Left ventricle myocardium superior (tissue), 1 donor: Measurements from ENCODE around the gene TMEM63B. TPM values are rescaled to one million over a fixed set of nuclear protein-coding genes. Genes with fewer than 3 reads are reported as not detected.
A peak's percentile ranks its signal among the peaks of the same experiment; 100 is the strongest.
"Not testable (repeated sequence)": the region's sequence is repeated elsewhere in the genome, so short reads cannot be mapped to it uniquely, and the experiment has no call there.

Experiments
- ATAC-seq: fragments of 200-7000 bp; cut with Tn5 transposase; one replicate; pipeline ENCODE4 v1.9.1; 2020; ENCODE audit warnings: mild to moderate bottlenecking, moderate library complexity
- DNase-seq: peaks from one replicate; pipeline ENCODE4 v3.0.0-alpha.2; 2020
- intact Hi-C: fragments of 100-400 bp; cut with micrococcal nuclease; formaldehyde crosslinking; loops from one replicate; pipeline ENCODE4 v1.11.0; 2022
- total RNA-seq: library from RNA; stranded (reverse); fragmentation: NEBNext Ultra II Directional; extraction: Animal tissue kit (Norgen Biotek cat#: 25700); gene quantifications from one replicate; pipeline ENCODE4 v1.2.1, GENCODE V29; 2021
- donor health status: DM: no; HTN: yes; CAD: no; lungs with severe emphysema.

TMEM63B gene
- total RNA-seq, 1 donor from 2014 or later: 47.3 TPM

- intact Hi-C loops: no loop called here
- DNase-seq (no peak), ATAC-seq (no peak)
Measured at GRCh38 chr6:44133981-44134711, 6.8 kb downstream of the TMEM63B start.

GRCh38 chr6:44135173-44135758 is 7.9 kb downstream of the TMEM63B start:
- no peak for ATAC-seq
- no peak for DNase-seq
- intact Hi-C loops: no loop called here

GRCh38 chr6:44135875-44136274 is 8.5 kb downstream of the TMEM63B start:
- intact Hi-C loops: no loop called here
- ATAC-seq (no peak), DNase-seq (no peak)

- intact Hi-C loops: no loop called here
- DNase-seq (no peak), ATAC-seq (no peak)
Measured at GRCh38 chr6:44138717-44139350, 11.5 kb downstream of the TMEM63B start.

GRCh38 chr6:44139351-44139743 is 12.0 kb downstream of the TMEM63B start:
- intact Hi-C loops: no loop called here

GRCh38 chr6:44142835-44143234 is 15.5 kb downstream of the TMEM63B start:
- DNase-seq (no peak), ATAC-seq (no peak)
- intact Hi-C loops: no loop called here

More at GRCh38 chr6:44139351-44139743, 12.0 kb downstream of the TMEM63B start:
- ATAC-seq (no peak), DNase-seq (no peak)

GRCh38 chr6:44143731-44144130 is 16.4 kb downstream of the TMEM63B start:
- DNase-seq: no peak
- ATAC-seq: no peak
- intact Hi-C loops: no loop called here

- intact Hi-C loops, DNase-seq, ATAC-seq: not testable (repeated sequence)
Measured at GRCh38 chr6:44144536-44144935, 17.2 kb downstream of the TMEM63B start.

GRCh38 chr6:44145839-44146238 is 18.5 kb downstream of the TMEM63B start:
- ATAC-seq (no peak), DNase-seq (no peak)
- intact Hi-C loops: no loop called here

- DNase-seq: no peak
- intact Hi-C loops: no loop called here
- no peak for ATAC-seq
Measured at GRCh38 chr6:44146685-44147084, 19.3 kb downstream of the TMEM63B start.

- intact Hi-C loops: no loop called here
- ATAC-seq: no peak
Measured at GRCh38 chr6:44147256-44147655, 19.9 kb downstream of the TMEM63B start.

GRCh38 chr6:44148306-44148705 is 21.0 kb downstream of the TMEM63B start:
- intact Hi-C loops: no loop called here
- DNase-seq (no peak), ATAC-seq (no peak)

More at GRCh38 chr6:44147256-44147655, 19.9 kb downstream of the TMEM63B start:
- DNase-seq: no peak

GRCh38 chr6:44149369-44150012 is 22.1 kb downstream of the TMEM63B start:
- ATAC-seq (no peak), DNase-seq (no peak)
- intact Hi-C loops: loop anchor here (5.0 kb wide), 1 partner anchor 52 kb away; no protein-coding TSS in a partner anchor

GRCh38 chr6:44150317-44150917 is 23.1 kb downstream of the TMEM63B start:
- no peak for DNase-seq
- ATAC-seq: peak; percentile 7
- intact Hi-C loops: loop anchor here (5.0 kb wide), 1 partner anchor 53 kb away; no protein-coding TSS in a partner anchor

- peak; percentile 87 for DNase-seq
- peak; percentile 84 for ATAC-seq
Measured at GRCh38 chr6:44151348-44152108, 24.2 kb downstream of the TMEM63B start.

GRCh38 chr6:44152109-44152461 is 24.7 kb downstream of the TMEM63B start:
- ATAC-seq (no peak), DNase-seq (no peak)
- intact Hi-C loops: loop anchor here (5.0 kb wide), 1 partner anchor 55 kb away; no protein-coding TSS in a partner anchor

More at GRCh38 chr6:44151348-44152108, 24.2 kb downstream of the TMEM63B start:
- intact Hi-C loops: loop anchor here (5.0 kb wide), 1 partner anchor 54 kb away; no protein-coding TSS in a partner anchor

- DNase-seq (no peak), ATAC-seq (no peak)
- intact Hi-C loops: loop anchor here (5.0 kb wide), 1 partner anchor 55 kb away; no protein-coding TSS in a partner anchor
Measured at GRCh38 chr6:44152533-44152932, 25.2 kb downstream of the TMEM63B start.

- no peak for ATAC-seq
- no peak for DNase-seq
- intact Hi-C loops: loop anchor here (5.0 kb wide), 1 partner anchor 57 kb away; no protein-coding TSS in a partner anchor
Measured at GRCh38 chr6:44154067-44154466, 26.7 kb downstream of the TMEM63B start.
